ENCODE results near the gene P3H4. TPM values are rescaled to one million over a fixed set of nuclear protein-coding genes. Genes with fewer than 3 reads are reported as not detected.
A peak's percentile ranks its signal among the peaks of the same experiment; 100 is the strongest.

Gene P3H4
- total RNA-seq, 2 donors from 2014 or later, result 20.7 to 41.0 TPM

DNA sequence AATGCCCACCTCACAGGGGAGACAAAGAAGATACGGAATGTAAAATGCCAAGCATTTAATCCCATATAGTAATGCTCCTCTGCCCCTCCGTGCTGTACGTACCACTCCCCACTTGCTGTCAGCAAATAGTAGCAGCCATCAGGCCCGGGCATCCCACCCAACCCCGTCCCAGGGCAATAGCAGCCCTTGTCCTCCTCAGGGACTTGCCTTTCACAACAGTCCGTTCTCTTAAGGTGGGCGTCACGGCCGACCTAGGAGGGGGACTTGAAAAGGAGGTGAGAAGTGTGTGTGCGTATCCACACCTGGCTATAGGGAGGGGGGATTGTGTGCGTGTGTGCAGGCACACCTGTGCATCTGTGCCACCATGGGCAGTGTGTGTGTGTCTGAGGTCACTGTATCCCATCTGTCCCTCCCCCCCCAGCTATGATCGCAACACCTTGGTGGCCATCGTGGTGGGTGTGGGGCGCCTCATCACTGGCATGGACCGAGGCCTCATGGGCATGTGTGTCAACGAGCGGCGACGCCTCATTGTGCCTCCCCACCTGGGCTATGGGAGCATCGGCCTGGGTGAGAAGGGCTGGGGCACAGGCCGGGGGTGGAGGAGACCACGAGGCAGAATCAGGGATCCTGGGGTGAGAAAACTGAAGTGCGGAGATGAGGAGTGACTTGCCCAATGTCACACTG lies 5.0 kb upstream of the P3H4 start:
- Histone ChIP-seq H3K27me3 (replicated peaks; ENCODE audit: insufficient read depth) (no peaks in the 10 kb centered on the region), H3K27ac (no peak overlapping the region), H3K9me3 (no peaks in the 10 kb centered on the region), H3K36me3 (no peaks in the 10 kb centered on the region), H3K4me1 (ENCODE audit: control insufficient read depth in 1 of 2, low read depth in 2 of 2) (peaks cover 0 to 11% of the 10 kb centered on the region in 2 donors), H3K4me3 (no peak overlapping the region)
- DNase-seq (ENCODE audit: low spot score) (no peak), ATAC-seq (ENCODE audit: insufficient number of reproducible peaks, low FRiP score, low read depth) (no peak)
- no peak for TF ChIP-seq CTCF (IDR thresholded peaks at IDR 0.05)

DNA sequence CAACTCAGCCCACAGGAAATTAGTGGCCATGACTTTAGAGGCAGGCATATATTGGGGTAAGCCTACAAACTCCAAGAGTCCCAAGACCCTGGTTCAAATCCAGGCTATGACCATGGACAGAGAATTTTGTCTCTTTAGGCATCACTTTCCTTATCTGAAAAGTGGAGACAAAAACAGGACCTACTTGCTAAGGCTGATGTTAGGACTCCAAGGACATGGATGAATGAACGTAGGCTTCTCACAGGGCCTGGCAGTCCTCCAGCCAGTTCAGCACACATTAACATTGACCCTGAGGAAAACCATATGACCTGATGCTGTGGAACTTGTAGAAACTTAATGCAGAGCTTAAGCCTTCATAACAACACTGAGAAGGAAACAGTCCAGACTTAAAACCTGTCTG lies 2.4 kb upstream of the P3H4 start:
- ATAC-seq (ENCODE audit: insufficient number of reproducible peaks, low FRiP score, low read depth) (no peak), DNase-seq (ENCODE audit: low spot score) (no peak)
- Histone ChIP-seq H3K27me3 (replicated peaks; ENCODE audit: insufficient read depth) (no peaks in the 10 kb centered on the region), H3K36me3 (no peaks in the 10 kb centered on the region), H3K4me3 (peak overlapping the region; percentile 93), H3K27ac (peak overlapping the region in 1 of 2 donors; percentile 64), H3K9me3 (no peaks in the 10 kb centered on the region), H3K4me1 (ENCODE audit: control insufficient read depth in 1 of 2, low read depth in 2 of 2) (peaks cover 8 to 30% of the 10 kb centered on the region in 2 donors)
- TF ChIP-seq CTCF (IDR thresholded peaks at IDR 0.05), result no peak

DNA sequence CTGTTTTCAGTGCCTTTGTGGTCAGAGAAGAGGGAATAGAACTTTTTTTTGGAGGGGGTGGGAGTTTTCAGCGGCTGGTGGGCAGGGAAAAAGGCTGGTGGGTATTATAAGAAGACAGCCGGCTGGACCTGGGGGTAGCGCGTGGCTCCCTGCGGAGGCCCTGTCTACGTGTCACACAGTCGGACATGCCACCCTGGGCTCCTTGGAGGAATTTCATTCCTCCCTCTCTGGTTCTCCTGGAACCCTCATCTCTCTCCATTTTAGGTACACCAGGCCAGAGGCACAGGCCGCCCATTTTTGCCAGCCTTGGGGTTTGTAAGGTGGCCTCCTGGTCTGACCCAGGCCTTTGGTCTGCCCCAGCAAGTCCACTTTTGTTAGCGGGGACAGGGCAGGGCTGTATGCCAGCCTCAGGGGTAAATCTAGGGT lies 2.0 kb upstream of the P3H4 start:
- no peaks in the 10 kb centered on the region for H3K27me3 ChIP-seq (replicated peaks; ENCODE audit: insufficient read depth)
- H3K9me3 ChIP-seq, result no peaks in the 10 kb centered on the region
- no peak for TF ChIP-seq CTCF (IDR thresholded peaks at IDR 0.05)
- H3K36me3 ChIP-seq, result no peaks in the 10 kb centered on the region
- peaks cover 8 to 31% of the 10 kb centered on the region in 2 donors for H3K4me1 ChIP-seq (ENCODE audit: control insufficient read depth in 1 of 2, low read depth in 2 of 2)
- peak overlapping the region; percentile 64 to 78 for H3K27ac ChIP-seq
- ATAC-seq (ENCODE audit: insufficient number of reproducible peaks, low FRiP score, low read depth), result no peak
- no peak for DNase-seq (ENCODE audit: low spot score)
- H3K4me3 ChIP-seq, result peak overlapping the region; percentile 93

DNA sequence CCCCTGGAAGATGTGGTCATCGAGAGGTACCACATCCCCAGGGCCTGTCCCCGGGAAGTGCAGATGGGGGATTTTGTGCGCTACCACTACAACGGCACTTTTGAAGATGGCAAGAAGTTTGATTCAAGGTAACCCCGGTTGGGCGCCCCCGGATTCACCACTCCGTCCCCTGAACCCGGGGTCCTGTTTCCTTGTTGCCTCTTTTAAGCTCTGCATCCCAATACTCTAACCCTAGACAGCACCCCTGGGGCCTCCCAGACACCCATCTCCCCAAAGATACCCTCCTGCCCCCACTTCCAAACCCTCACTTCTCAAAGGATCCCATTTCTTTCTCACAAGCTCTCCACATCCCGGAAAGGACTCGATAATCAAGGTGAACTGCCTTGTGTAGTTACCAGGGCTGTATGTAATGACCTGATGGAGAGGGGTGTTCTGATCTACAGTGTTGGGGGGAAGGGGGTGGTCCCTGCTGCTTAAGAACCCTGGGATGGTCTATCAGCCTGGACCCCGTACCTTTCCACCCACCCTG lies 1.5 kb upstream of the P3H4 start:
- Histone ChIP-seq H3K36me3 (no peaks in the 10 kb centered on the region), H3K27ac (peak overlapping the region; percentile 64 to 78), H3K9me3 (no peaks in the 10 kb centered on the region), H3K4me1 (ENCODE audit: control insufficient read depth in 1 of 2, low read depth in 2 of 2) (peaks cover 8 to 31% of the 10 kb centered on the region in 2 donors), H3K4me3 (peak overlapping the region; percentile 93), H3K27me3 (replicated peaks; ENCODE audit: insufficient read depth) (no peaks in the 10 kb centered on the region)
- DNase-seq (ENCODE audit: low spot score), result no peak
- TF ChIP-seq CTCF (IDR thresholded peaks at IDR 0.05), result no peak
- ATAC-seq (ENCODE audit: insufficient number of reproducible peaks, low FRiP score, low read depth), result no peak

- H3K27ac ChIP-seq, result peak within 1 kb of the TSS; percentile 64 to 78
- no peak for TF ChIP-seq CTCF (IDR thresholded peaks at IDR 0.05)
- H3K4me1 ChIP-seq (ENCODE audit: control insufficient read depth in 1 of 2, low read depth in 2 of 2), result peaks cover 8 to 31% of the 10 kb centered on the region in 2 donors
- H3K9me3 ChIP-seq, result no peaks in the 10 kb centered on the region
- peak within 1 kb of the TSS; percentile 93 for H3K4me3 ChIP-seq
- ATAC-seq (ENCODE audit: insufficient number of reproducible peaks, low FRiP score, low read depth) (peak; percentile 25), DNase-seq (ENCODE audit: low spot score) (peak; percentile 41)
- H3K27me3 ChIP-seq (replicated peaks; ENCODE audit: insufficient read depth), result no peaks in the 10 kb centered on the region
- H3K36me3 ChIP-seq, result no peaks in the 10 kb centered on the region
These were observed 817 bp upstream of the P3H4 start, which contains the start of gene FKBP10 for GRCh38 chr17:41812381-41813151. Gene FKBP10, plus strand, starts transcription at chr17:41813004. Its CDS starts 31 bp downstream, at chr17:41813035.
